B cell (primary cell): ENCODE results near the gene C1QTNF12. TPM values are rescaled to one million over a fixed set of nuclear protein-coding genes. Genes with fewer than 3 reads are reported as not detected.

ENCODE experiments used
- ATAC-seq: fragments of 200-7000 bp; cut with Tn5 transposase; one replicate; pipeline ENCODE4 v1.10.0; 2021; ENCODE audit warnings: low read depth, mild to moderate bottlenecking, moderate number of reproducible peaks, moderate library complexity
- CTCF ChIA-PET: fragments of 350-600 bp; sonication (Branson Sonifier 250); formaldehyde crosslinking; loops from one replicate; lab custom pipeline; 2021; ENCODE audit warnings: antibody characterized with exemption, inconsistent platforms; lab: Charles Lee
- POLR2A ChIA-PET: fragments of 350-600 bp; sonication (Branson Sonifier 250); formaldehyde crosslinking; loops from one replicate; lab custom pipeline; 2021; ENCODE audit warnings: antibody characterized with exemption; lab: Charles Lee
- DNase-seq: peaks from one replicate; pipeline ENCODE4 v3.0.0; 2013
- H2AFZ ChIP-seq: 2 replicates; pipeline ENCODE4 v1.6.1; 2012; ENCODE audit warnings: mild to moderate bottlenecking, low read depth, low read length; ENCODE audit not compliant: insufficient read depth, poor library complexity, severe bottlenecking
- H3K27ac ChIP-seq, 2 donors: 1 replicate in 1 of 2; 2 replicates in 1 of 2; pipeline ENCODE4 v1.5.1; 2012 to 2013; ENCODE audit warnings: low read length in 2 of 2, mild to moderate bottlenecking in 2 of 2, moderate library complexity in 1 of 2
- H3K27me3 ChIP-seq, 4 experiments: fragments of 200-600 bp in 1 of 4; sonication (generic) in 1 of 4; replicated peaks in 1 of 4; 1 replicate in 2 of 4; 2 replicates in 2 of 4; pipeline versions ENCODE4 v1.6.1 to v1.7.0; 2013 to 2016; ENCODE audit warnings: low read length in 3 of 4, mild to moderate bottlenecking in 2 of 4, mixed read lengths in 1 of 4, moderate library complexity in 1 of 4; ENCODE audit not compliant: insufficient read depth in 4 of 4, control insufficient read depth in 3 of 4; ENCODE audit errors: control extremely low read depth in 1 of 4
- H3K36me3 ChIP-seq, 2 experiments: replicated peaks in 1 of 2; 1 replicate in 1 of 2; 2 replicates in 1 of 2; pipeline versions ENCODE4 v1.6.1 to v1.7.1; 2013; ENCODE audit warnings: low read length in 1 of 2; ENCODE audit not compliant: insufficient read depth in 2 of 2, control insufficient read depth in 1 of 2; ENCODE audit errors: control extremely low read depth in 1 of 2, extremely low read depth in 1 of 2
- H3K4me1 ChIP-seq, 2 donors: fragments of 200-600 bp in 1 of 2; sonication (generic) in 1 of 2; 1 replicate in 1 of 2; 2 replicates in 1 of 2; pipeline versions ENCODE4 v1.5.1 to v1.6.1; 2013 to 2017; ENCODE audit warnings: low read length in 2 of 2; ENCODE audit not compliant: control insufficient read depth in 2 of 2, insufficient read depth in 2 of 2
- H3K4me2 ChIP-seq: replicated peaks from 2 replicates; pipeline ENCODE3; 2012; ENCODE audit warnings: mild to moderate bottlenecking, low read depth, low read length; ENCODE audit not compliant: poor library complexity, severe bottlenecking
- H3K4me3 ChIP-seq, 5 experiments: fragments of 200-600 bp in 1 of 5; sonication (generic) in 1 of 5; 1 replicate in 3 of 5; 2 replicates in 2 of 5; pipeline versions ENCODE4 v1.5.1 to v1.7.0; 2011 to 2016; ENCODE audit warnings: low read length in 4 of 5, mild to moderate bottlenecking in 4 of 5, low read depth in 2 of 5, control low read depth in 1 of 5, moderate library complexity in 1 of 5; ENCODE audit not compliant: insufficient read depth in 1 of 5; ENCODE audit errors: control extremely low read depth in 1 of 5, extremely low read depth in 1 of 5
- H3K79me2 ChIP-seq: fragments of 200-600 bp; sonication (generic); one replicate; pipeline ENCODE4 v1.6.0; 2016; ENCODE audit warnings: low read length; ENCODE audit not compliant: control insufficient read depth, insufficient read depth
- H3K9ac ChIP-seq: fragments of 200-600 bp; sonication (generic); 2 replicates; pipeline ENCODE4 v1.6.1; 2017; ENCODE audit warnings: mild to moderate bottlenecking, low read length, moderate library complexity
- H3K9me3 ChIP-seq, 3 donors: one replicate each; pipeline versions ENCODE4 v1.6.1 to v1.7.1; 2013; ENCODE audit warnings: low read length in 2 of 3; ENCODE audit not compliant: control insufficient read depth in 2 of 3, insufficient read depth in 1 of 3; ENCODE audit errors: control extremely low read depth in 1 of 3
- H4K20me1 ChIP-seq: 2 replicates; pipeline ENCODE4 v1.6.0; 2012; ENCODE audit warnings: mild to moderate bottlenecking, low read length; ENCODE audit not compliant: insufficient read depth, control insufficient read depth, poor library complexity, severe bottlenecking
- H3K27ac Mint-ChIP-seq: one replicate; pipeline ENCODE4 v1.8.0; 2021; ENCODE audit warnings: mixed read lengths
- H3K27me3 Mint-ChIP-seq: one replicate; pipeline ENCODE4 v1.8.0; 2021; ENCODE audit warnings: mixed read lengths
- H3K4me1 Mint-ChIP-seq: one replicate; pipeline ENCODE4 v1.8.0; 2021; ENCODE audit warnings: mixed read lengths
- H3K4me3 Mint-ChIP-seq: one replicate; pipeline ENCODE4 v1.8.0; 2021; ENCODE audit warnings: mixed read lengths
- H3K9me3 Mint-ChIP-seq: one replicate; pipeline ENCODE4 v1.8.0; 2022; ENCODE audit warnings: mixed read lengths; ENCODE audit not compliant: insufficient read depth
- EZH2 ChIP-seq: IDR thresholded peaks from 2 replicates; pipeline ENCODE4 v1.6.1; 2012; ENCODE audit warnings: borderline replicate concordance, low read depth, mild to moderate bottlenecking, moderate library complexity, low read length; ENCODE audit not compliant: insufficient read depth, poor library complexity, severe bottlenecking
- WGBS: methylation state at CpG from one replicate; pipeline ENCODE4 v1.1.5; 2013; ENCODE audit warnings: missing lambda C conversion rate; ENCODE audit not compliant: insufficient coverage; 5-methylcytosine and 5-hydroxymethylcytosine counted together
- intact Hi-C: fragments of 100-400 bp; cut with micrococcal nuclease; formaldehyde crosslinking; loops from one replicate; pipeline ENCODE4 v1.10.0; 2022
- polyA plus RNA-seq: library from polyadenylated mRNA; depleted of rRNA; stranded (reverse); fragments of >200 nt; gene quantifications from 2 replicates; pipeline ENCODE4 v1.2.3, GENCODE V29; 2012
- total RNA-seq, 2 donors: library from RNA; stranded (reverse); fragments of 120-200 nt in 1 of 2; gene quantifications; 1 replicate in 1 of 2; 2 replicates in 1 of 2; pipeline versions ENCODE4 v1.2.3 to v1.2.4, GENCODE V29; 2013 to 2022
- TF ChIP-seq, protein P1 (sequence below): fragments of 200-600 bp; IDR thresholded peaks from one replicate; pipeline ENCODE4 v1.8.0; 2022; ENCODE audit warnings: antibody characterized with exemption, mild to moderate bottlenecking

C1QTNF12 gene
- total and polyA plus RNA-seq, 2 donors (not counting 1 experiment from before 2014, with no cell fraction given): 1.2 to 3.2 TPM

DNA sequence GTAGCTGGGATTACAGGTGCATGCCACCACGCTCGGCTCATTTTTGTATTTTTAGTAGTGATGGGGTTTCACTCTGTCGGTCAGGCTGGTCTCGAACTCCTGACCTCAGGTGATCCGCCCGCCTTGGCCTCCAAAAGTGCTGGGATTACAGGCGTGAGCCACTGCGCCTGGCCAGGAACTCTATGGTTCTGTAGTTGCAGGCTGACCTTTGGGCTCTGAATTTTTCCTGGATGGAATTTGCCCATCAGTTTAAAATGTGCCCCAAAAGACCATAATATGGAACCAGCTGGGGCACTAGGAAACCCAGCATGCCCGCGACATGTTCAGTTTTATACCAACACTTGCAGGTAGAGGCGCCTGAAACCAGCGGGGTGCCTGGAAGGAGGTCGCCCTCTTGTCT is 32.1 kb upstream of the C1QTNF12 start:
- Mint-ChIP-seq H3K4me3 (no peak overlapping the region), H3K4me1 (peaks cover 4% of the 10 kb centered on the region), H3K27ac (no peak overlapping the region), H3K9me3 (no peaks in the 10 kb centered on the region), H3K27me3 (no peaks in the 10 kb centered on the region)
- H3K27ac ChIP-seq: no peak overlapping the region
- no peak overlapping the region for H3K9ac ChIP-seq
- no peaks in the 10 kb centered on the region for H3K79me2 ChIP-seq
- ChIA-PET CTCF (interaction anchor here (1.7 kb wide), 1 partner anchor 13 kb away, joined by 5 read pairs; no protein-coding TSS in a partner anchor), POLR2A (no interaction called here)
- H4K20me1 ChIP-seq: no peaks in the 10 kb centered on the region
- TF ChIP-seq EZH2: no peak
- TF ChIP-seq, protein P1, sequence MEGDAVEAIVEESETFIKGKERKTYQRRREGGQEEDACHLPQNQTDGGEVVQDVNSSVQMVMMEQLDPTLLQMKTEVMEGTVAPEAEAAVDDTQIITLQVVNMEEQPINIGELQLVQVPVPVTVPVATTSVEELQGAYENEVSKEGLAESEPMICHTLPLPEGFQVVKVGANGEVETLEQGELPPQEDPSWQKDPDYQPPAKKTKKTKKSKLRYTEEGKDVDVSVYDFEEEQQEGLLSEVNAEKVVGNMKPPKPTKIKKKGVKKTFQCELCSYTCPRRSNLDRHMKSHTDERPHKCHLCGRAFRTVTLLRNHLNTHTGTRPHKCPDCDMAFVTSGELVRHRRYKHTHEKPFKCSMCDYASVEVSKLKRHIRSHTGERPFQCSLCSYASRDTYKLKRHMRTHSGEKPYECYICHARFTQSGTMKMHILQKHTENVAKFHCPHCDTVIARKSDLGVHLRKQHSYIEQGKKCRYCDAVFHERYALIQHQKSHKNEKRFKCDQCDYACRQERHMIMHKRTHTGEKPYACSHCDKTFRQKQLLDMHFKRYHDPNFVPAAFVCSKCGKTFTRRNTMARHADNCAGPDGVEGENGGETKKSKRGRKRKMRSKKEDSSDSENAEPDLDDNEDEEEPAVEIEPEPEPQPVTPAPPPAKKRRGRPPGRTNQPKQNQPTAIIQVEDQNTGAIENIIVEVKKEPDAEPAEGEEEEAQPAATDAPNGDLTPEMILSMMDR: no peak
- H3K36me3 ChIP-seq: no peaks in the 10 kb centered on the region
- H3K4me3 ChIP-seq: no peak overlapping the region
- no peak overlapping the region for H2AFZ ChIP-seq
- H3K4me1 ChIP-seq: peaks cover 5 to 8% of the 10 kb centered on the region in 2 donors
- H3K9me3 ChIP-seq: no peaks in the 10 kb centered on the region
- intact Hi-C loops: no loop called here
- no peak for ATAC-seq
- no peaks in the 10 kb centered on the region for H3K27me3 ChIP-seq
- no peak overlapping the region for H3K4me2 ChIP-seq
- DNase-seq: no peak
- WGBS: 93% methylated on average over 11 of the region's 13 CpGs

DNA sequence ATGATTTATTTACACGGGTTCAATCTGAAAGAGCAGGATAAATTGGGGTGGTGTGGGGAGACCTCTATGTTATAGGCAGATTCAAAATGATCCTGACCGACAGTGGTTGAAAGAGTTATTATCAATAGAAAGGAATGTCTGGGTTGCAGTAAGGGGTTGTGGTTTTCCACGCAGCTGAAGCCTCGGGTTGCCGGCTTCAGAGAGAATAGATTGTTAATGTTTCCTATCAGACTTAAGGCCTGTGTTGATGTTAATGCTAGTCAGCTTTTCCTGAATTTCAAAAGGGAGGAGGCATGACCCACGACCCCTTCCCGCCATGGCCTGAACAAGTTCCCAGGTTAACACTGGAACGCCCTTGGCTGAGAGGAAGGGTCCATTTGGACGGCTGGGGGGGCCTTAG is 29.3 kb upstream of the C1QTNF12 start:
- Histone ChIP-seq H3K79me2 (peaks cover 28% of the 10 kb centered on the region), H3K36me3 (no peaks in the 10 kb centered on the region), H3K4me1 (peaks cover 21 to 31% of the 10 kb centered on the region in 2 donors), H3K4me3 (no peak overlapping the region), H3K27ac (no peak overlapping the region), H3K9ac (no peak overlapping the region), H4K20me1 (peaks cover 24% of the 10 kb centered on the region), H3K27me3 (no peaks in the 10 kb centered on the region), H3K4me2 (no peak overlapping the region), H2AFZ (no peak overlapping the region), H3K9me3 (no peaks in the 10 kb centered on the region)
- WGBS: 90% methylated on average over 5 of the region's 9 CpGs
- Mint-ChIP-seq H3K4me3 (peak overlapping the region; percentile 40), H3K4me1 (peaks cover 20% of the 10 kb centered on the region), H3K27ac (peak overlapping the region; percentile 15), H3K27me3 (no peaks in the 10 kb centered on the region), H3K9me3 (no peaks in the 10 kb centered on the region)
- POLR2A ChIA-PET: no interaction called here
- intact Hi-C loops: no loop called here
- DNase-seq: no peak
- CTCF ChIA-PET: interaction anchor here (1.5 kb wide), 1 partner anchor 10 kb away, joined by 4 read pairs; no protein-coding TSS in a partner anchor
- ATAC-seq: no peak
- TF ChIP-seq, protein P1: no peak
- TF ChIP-seq EZH2: no peak
